ENCODE results near the gene CCDC89. TPM values are rescaled to one million over a fixed set of nuclear protein-coding genes. Genes with fewer than 3 reads are reported as not detected.
A peak's percentile ranks its signal among the peaks of the same experiment; 100 is the strongest.

Gene CCDC89
- total and polyA plus RNA-seq, 2 of the 13 experiments (the other 11 are each of a cell fraction or from before 2014, with no cell fraction given) = 0.13 to 0.38 TPM

- TF ChIP-seq ZNF782 (CRISPR knock-in tag; IDR thresholded peaks at IDR 0.05; ENCODE audit: borderline replicate concordance) = no peak
- TF ChIP-seq ARID2 (CRISPR knock-in tag; IDR thresholded peaks at IDR 0.05; ENCODE audit: borderline replicate concordance) = peak; percentile 59; the same call in 1 of the 2 replicates
- TF ChIP-seq ZNF672 (CRISPR knock-in tag; IDR thresholded peaks at IDR 0.05) = no peak
- peak; percentile 67; the same call in 1 of the 2 replicates for TF ChIP-seq CSRNP1 (CRISPR knock-in tag; IDR thresholded peaks at IDR 0.05)
- peak; percentile 37; the same call in 1 of the 2 replicates for TF ChIP-seq ZNF556 (CRISPR knock-in tag; IDR thresholded peaks at IDR 0.05; ENCODE audit: borderline replicate concordance)
- peak; percentile 38; the same call in 1 of the 2 replicates for TF ChIP-seq WIZ (CRISPR knock-in tag; IDR thresholded peaks at IDR 0.05)
- TF ChIP-seq ATF4 (CRISPR knock-in tag; IDR thresholded peaks at IDR 0.05) = peak in 1 of 2 experiments; percentile 57; a peak in 1 of 4 replicates
- TF ChIP-seq ZNF484 (CRISPR knock-in tag; IDR thresholded peaks at IDR 0.05; ENCODE audit: borderline replicate concordance, low read depth) = no peak
- TF ChIP-seq KAT7 (CRISPR knock-in tag; IDR thresholded peaks at IDR 0.05; ENCODE audit: borderline replicate concordance) = peak; percentile 90
- TF ChIP-seq ZNF34 (CRISPR knock-in tag; IDR thresholded peaks at IDR 0.05; ENCODE audit: borderline replicate concordance) = peak; percentile 66; the same call in 1 of the 2 replicates
- TF ChIP-seq EHMT2 (IDR thresholded peaks at IDR 0.05; ENCODE audit: borderline replicate concordance, low read depth, low read length) = no peak
- TF ChIP-seq HNRNPK (IDR thresholded peaks at IDR 0.05; ENCODE audit: low read depth, low read length, poor library complexity, severe bottlenecking) = peak; percentile 26
- no peak; the same call in 1 of the 2 replicates for TF ChIP-seq MBD4 (IDR thresholded peaks at IDR 0.05; ENCODE audit: borderline replicate concordance, low read length)
- no peak for TF ChIP-seq U2AF2 (IDR thresholded peaks at IDR 0.05; ENCODE audit: low read depth, low read length)
- TF ChIP-seq NR2F1 (CRISPR knock-in tag; IDR thresholded peaks at IDR 0.05) = 0 out of 4 replicates have a peak, but pooled peaks of 1 of the 2 experiments have one; percentile 10
- TF ChIP-seq KDM2A (CRISPR knock-in tag; IDR thresholded peaks at IDR 0.05; ENCODE audit: borderline replicate concordance, low read depth) = peak; percentile 98
- TF ChIP-seq TFE3 (CRISPR knock-in tag; IDR thresholded peaks at IDR 0.05) = peak; percentile 73
- TF ChIP-seq HDAC1 (CRISPR knock-in tag; IDR thresholded peaks at IDR 0.05) = peak; percentile 91
- TF ChIP-seq MXI1 (IDR thresholded peaks at IDR 0.05; ENCODE audit: borderline replicate concordance, low read depth, low read length) = peak; percentile 75; the same call in 1 of the 3 replicates
- 0 out of 2 replicates have a peak, but pooled peaks have one; percentile 28 for TF ChIP-seq GATAD2A (CRISPR knock-in tag; IDR thresholded peaks at IDR 0.05)
- peak; percentile 77; the same call in 1 of the 2 replicates for TF ChIP-seq SRY (CRISPR knock-in tag; IDR thresholded peaks at IDR 0.05)
- peak; percentile 39; the same call in 1 of the 2 replicates for TF ChIP-seq THRA (CRISPR knock-in tag; IDR thresholded peaks at IDR 0.05; ENCODE audit: borderline replicate concordance)
- peak; percentile 50; the same call in 1 of the 2 replicates for TF ChIP-seq SALL2 (CRISPR knock-in tag; IDR thresholded peaks at IDR 0.05)
Observed at GRCh38 chr11:85647604-85648299, 38.2 kb downstream of the CCDC89 start, which contains the start of gene TMEM126A (continued).

Data from HepG2 (cell line).